SH-SY5Y (cell line): Measurements from ENCODE around the gene PYCR2.

Source experiments
- GATA2 ChIP-seq: IDR thresholded peaks from 2 replicates; pipeline ENCODE4 v1.6.1; 2011; ENCODE audit warnings: mild to moderate bottlenecking, low read depth, low read length
- GATA3 ChIP-seq: IDR thresholded peaks from 2 replicates; pipeline ENCODE4 v1.6.1; 2011; ENCODE audit warnings: low read depth, mild to moderate bottlenecking, low read length, moderate library complexity

Gene PYCR2

GRCh38 chr1:225890346-225891228 is 33.5 kb downstream of the PYCR2 start:
- no peak for TF ChIP-seq GATA3
- no peak for TF ChIP-seq GATA2

GRCh38 chr1:225889743-225890142 is 34.3 kb downstream of the PYCR2 start:
- TF ChIP-seq GATA3, result no peak
- no peak for TF ChIP-seq GATA2

GRCh38 chr1:225888898-225889601 is 35.0 kb downstream of the PYCR2 start, which contains the start of gene LEFTY1:
LEFTY1 (minus strand) TSS chr1:225889146; CDS start chr1:225889066, 80 bp downstream.
- TF ChIP-seq GATA2 (no peak), GATA3 (no peak)

DNA sequence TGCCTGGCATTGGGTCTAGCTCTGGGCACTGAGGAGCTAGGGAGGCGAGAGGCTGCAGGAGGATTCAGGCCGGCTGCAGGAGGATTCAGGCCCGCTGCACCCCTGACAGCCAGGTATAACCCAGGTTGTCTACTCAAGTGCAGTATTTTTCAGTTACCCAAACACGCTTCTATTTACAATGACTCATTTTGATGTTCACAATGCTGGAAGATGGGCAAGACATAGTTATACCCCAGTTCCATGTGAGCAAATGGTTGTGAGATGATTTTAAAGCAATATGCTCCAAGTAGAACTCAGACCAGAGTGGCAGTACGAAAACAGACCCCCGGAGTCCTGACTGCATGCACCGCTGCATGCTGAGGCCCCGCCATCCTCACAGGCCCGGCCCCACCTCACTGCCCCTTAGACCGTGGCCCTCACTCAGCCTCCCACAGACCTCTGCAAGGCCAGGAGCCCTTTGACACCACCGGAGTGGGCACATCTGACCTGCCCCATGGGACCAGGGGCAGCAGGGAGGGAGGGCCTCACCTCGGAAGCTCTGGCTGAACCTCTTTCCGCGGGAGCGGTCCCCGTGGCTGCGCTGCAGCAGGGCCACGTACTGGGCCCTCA is 35.7 kb downstream of the PYCR2 start:
- TF ChIP-seq GATA3, result no peak
- no peak for TF ChIP-seq GATA2

DNA sequence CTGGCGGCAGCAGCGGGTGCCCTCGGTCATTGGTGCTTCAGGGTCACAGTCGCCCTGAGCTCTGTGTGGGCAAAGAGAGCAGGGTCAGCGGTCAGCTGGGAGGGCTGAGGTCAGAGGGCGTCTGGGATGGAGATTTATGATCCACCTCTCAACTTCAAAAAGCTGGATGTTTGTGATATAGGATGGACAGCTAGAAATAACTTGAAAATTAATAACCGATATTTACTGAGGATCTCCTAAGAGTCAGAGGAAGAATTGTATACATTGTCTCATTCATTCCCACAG is 37.1 kb downstream of the PYCR2 start:
- no peak for TF ChIP-seq GATA3
- no peak for TF ChIP-seq GATA2

DNA sequence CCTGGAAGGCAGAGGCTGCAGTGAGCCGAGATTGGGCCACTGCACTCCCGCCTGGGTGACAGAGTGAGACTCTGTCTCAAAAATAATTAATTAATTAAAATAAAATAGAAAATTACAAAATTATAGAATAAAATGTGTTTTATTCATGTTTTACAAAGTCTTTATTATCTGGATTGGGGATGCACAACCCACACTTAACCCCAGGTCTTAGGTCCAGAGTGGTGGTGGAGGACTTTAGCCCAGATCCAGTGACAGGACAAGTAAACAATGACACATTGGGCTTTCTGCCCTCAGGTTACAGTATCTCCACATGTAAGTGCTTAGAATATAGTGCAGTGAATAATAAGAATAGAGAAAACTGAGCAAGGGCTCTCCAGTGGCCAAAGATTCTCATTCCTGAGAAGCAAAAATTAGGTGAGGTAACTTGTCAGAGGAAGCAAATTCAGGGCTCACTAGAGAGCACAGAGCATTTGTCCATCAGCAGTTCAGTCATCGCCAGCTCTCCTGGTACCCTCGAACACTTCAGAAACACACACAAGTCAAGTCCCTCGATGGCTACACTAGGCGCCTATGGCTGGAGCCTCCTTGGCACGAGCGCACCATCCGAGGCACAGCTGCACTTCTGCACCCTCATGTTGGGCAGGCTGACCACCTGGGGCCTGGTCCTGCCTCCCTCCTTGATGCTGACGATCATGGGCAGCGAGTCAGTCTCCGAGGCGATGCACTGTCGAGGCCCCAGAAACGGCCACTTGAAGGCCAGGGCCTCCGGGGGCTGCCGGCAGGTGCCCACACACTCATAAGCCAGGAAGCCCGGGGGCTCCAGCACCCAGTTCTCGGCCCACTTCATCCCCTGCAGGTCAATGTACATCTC is 37.7 kb downstream of the PYCR2 start:
- TF ChIP-seq GATA2, result no peak
- no peak for TF ChIP-seq GATA3

DNA sequence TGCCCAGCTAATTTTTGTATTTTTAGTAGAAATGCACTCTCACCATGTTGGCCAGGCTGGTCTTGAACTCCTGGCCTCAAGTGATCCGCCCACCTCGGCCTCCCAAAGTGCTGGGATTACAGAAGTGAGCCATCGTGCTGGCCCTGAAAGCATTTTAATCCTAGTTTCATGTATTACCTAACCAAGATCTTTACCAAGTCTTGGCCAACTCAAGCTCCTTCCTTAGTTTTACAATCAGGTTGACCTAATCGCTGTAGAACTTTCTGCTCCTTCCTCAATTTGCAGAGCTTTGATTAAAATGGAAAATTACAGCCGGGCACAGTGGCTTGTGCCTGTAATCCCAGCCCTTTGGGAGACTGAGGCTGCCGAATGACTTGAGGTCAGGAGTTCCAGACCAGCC is 38.7 kb downstream of the PYCR2 start:
- TF ChIP-seq GATA3, result no peak
- TF ChIP-seq GATA2, result no peak

DNA sequence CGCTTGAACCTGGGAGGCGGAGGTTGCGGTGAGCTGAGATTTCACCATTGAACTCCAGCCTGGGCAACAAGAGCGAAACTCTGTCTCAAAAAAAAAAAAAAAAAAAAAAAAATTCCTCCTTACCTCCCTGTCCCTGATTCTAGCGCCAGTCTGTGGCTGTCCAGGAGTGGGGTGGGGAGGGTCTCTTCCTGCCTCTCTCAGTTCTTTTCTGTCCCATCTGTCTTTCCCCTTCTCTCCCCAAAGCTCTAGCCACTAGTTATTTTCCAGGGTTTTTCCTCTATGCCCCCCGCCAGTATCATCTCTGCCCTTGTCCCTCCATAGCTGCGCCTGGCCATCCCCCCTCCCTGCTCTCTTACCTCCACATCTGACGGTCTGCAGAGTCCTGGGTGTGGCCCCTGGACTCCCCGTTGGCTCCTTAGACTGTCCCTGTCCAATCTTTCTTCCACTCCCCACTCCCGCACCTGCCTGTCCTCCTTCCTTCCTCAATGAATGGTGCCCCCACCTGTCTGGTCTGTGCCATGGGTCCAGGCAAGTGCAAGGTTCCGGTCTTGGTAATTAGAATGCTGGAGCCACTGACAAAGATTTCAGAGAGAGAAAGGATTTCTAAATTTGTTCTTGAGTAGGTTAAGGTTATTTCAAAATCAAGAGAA is 40.3 kb downstream of the PYCR2 start:
- TF ChIP-seq GATA3 (no peak), GATA2 (no peak)

DNA sequence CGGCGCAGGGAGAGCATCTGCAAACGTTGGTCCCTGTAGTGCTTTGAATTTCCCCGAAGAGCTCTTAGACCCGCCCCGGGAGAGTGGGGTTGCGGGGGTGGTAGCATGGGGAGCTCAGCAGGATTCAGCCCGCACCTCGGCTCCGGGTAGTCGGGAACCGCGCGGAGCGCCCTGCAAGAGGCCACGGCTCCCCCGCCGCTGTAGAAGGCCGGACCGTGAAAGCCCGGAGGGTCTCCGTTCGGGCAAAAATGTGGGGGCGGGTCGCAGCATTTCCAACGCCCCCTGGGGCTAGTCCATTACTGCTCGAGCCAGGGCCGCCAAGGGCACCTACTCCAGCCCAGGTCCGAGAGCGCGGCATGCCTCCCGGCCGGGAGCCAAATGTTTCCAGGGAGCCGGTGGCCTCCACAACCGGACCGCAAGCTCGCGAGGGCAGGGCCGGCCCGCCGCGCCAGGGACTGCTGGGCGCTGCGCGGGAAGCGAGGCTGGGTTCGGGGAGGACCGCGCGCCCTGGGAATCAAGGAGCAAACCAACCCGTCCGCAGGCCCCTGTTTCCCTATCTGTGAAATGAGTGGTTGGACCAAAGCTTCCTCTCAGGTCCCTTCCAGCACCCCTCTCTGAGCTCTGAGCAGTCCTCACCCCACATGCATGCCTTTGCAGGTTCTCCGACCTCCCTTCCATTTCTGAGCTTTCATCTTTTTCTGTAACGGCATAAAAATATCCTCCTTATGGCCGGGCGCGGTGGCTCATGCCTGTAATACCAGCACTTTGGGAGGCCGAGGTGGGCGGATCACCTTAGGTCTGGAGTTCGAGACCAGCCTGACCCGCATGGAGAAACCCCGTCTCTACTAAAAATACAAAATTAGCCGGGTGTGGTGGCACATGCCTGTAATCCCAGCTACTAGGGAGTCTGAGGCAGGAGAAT is 41.1 kb downstream of the PYCR2 start:
- TF ChIP-seq GATA2, result no peak
- no peak for TF ChIP-seq GATA3

DNA sequence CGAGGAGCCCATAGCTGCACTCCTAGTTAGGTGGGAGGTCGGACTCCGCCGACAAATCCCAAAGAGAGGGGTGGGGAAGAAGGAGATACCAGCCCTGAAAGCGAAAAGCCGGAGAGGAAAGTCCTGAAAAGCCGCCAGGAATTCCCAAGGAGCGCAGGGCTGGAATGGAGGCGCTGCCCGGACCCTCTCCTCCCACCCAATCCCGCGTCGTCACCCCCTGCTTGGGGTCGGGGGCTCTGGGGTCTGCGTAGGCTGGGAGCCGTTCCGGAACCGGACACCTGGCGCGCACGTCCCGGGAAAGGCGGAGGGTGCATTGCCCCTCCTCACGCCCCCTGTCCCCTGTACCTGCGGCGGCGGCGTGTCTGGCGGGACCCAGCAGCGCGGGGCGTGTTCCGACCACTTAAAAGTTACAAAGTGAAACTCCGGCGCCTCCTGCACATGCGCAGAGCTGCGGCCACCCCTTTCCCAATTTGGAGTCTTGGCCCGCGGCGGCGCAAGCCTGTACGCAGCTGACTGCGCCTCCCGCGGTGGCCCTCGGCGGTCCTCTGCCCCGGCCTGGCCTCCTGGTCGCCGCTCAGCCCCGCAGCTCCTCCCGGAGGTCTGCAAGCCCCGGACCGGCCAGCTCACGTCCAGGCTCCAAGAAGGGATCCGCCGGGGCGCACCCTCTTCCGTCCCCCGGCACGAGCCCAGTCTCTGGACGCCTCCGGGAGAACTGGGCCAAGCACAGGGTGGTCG is 41.9 kb downstream of the PYCR2 start, which contains the start of gene TMEM63A:
Gene TMEM63A (minus strand): TSS at position 422 of the 735 bp plus-strand sequence. CDS start 4,800 bp downstream, outside the sequence.
- TF ChIP-seq GATA2 (no peak), GATA3 (no peak)

DNA sequence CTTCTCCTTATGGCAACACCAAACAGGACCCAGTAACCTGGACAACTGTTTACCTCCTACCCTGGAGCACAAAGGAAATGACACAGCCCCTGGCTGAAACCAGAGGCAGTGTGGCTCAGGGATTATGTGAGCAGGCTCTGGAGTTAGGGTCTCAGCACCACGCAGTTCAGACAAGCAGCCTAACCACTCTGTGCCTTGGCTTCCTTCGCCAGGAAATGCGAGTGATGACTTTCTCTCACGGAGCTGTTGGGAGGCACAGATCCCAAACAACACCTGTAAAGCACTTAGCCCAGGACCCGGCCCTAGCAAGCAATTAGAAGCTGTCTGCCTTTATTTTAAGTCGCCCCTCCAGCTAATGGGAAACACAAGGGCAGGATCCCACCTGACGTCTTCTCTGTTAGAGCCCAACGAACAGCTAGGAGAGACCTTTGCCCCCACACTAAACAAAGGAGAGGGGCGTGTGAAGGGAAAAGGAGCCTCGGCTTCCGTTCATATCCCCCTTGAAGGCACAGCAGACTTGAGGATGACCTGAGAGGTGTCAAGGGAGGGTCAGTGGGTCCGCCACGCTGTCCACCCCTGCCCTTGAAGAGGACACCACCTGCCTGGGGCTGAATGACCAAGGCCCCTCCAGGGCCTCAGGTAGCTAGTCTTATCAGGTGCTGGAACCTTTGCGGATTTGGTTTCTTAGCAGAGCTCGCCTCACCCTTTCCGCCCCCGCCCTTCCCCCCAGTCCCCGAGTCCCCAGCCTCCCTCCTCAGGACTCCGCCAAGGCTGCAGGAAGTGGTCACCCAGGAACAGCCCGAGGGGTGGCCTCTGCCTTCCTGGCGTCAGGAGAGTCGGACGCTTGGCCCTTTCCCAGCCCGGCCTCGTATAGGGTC is 42.7 kb downstream of the PYCR2 start:
- TF ChIP-seq GATA3, result no peak
- TF ChIP-seq GATA2, result no peak

DNA sequence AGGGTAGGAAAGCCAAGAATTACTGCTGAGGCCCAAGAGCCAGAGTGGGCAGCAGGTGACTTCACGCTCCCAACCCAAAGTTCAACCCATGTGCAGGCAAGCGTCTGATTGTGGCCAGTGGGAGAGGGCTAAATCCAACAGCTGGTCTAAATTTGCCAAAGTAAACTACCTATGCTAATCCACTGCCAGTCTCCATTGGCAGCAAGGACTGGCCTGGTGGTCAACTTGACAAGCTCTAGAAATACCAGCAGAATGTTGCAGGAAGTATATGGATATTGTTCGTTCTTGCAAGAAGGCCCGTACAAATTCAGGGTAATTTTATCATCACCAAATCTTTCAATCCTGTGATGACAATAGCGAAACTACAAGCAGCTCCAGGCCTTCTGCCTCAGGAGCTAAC is 43.4 kb downstream of the PYCR2 start:
- TF ChIP-seq GATA3, result no peak
- no peak for TF ChIP-seq GATA2
